K562 (cell line): ENCODE results near the gene ZBTB7A. TPM values are rescaled to one million over a fixed set of nuclear protein-coding genes. Genes with fewer than 3 reads are reported as not detected.

Source experiments
- ATAC-seq: fragments of 200-7000 bp; cut with Tn5 transposase; 3 replicates; pipeline ENCODE4 v1.9.1; 2020; ENCODE audit warnings: moderate library complexity
- BruUV-seq: library from RNA; stranded (reverse); fragments of 400-500 nt; replicated peaks from 2 replicates; lab custom pipeline; 2021; lab: Mats Ljungman, UMichigan
- CTCF ChIA-PET: fragments of 300-600 bp; formaldehyde crosslinking; extraction: SDS; loops from one replicate; lab custom pipeline; 2021; ENCODE audit warnings: low intra/inter-chr PET ratio; lab: Yijun Ruan, JAX
- POLR2A ChIA-PET: fragments of 300-600, 350-650 bp; sonication (Branson Sonifier 250); formaldehyde crosslinking; extraction: SDS; loops from one replicate; lab custom pipeline; 2021; ENCODE audit warnings: antibody characterized with exemption, inconsistent platforms; lab: Yijun Ruan, JAX
- DNase-seq, 4 experiments: peaks; one replicate each; pipeline versions ENCODE4 v3.0.0 to v3.0.0-alpha.2; 2011 to 2018; ENCODE audit warnings: low spot score in 3 of 4, mixed read lengths in 3 of 4; ENCODE audit errors: extremely low read depth in 1 of 4
- FAIRE-seq: peaks from 2 replicates; lab custom pipeline; 2011; peaks lifted over from hg19 to GRCh38; lab: Jason Lieb, UNC
- H2AFZ ChIP-seq: 2 replicates; pipeline ENCODE4 v1.6.0; 2011; ENCODE audit warnings: low read depth, low read length, control low read depth, inconsistent platforms
- H3K27ac ChIP-seq: fragments of 200-600 bp; 3 replicates; pipeline ENCODE4 v1.8.0; 2011; ENCODE audit warnings: low read depth, mild to moderate bottlenecking, control low read depth, inconsistent platforms, low read length, moderate library complexity, mixed read lengths; ENCODE audit errors: extremely low read depth
- H3K27me3 ChIP-seq, 2 experiments: fragments of 300-600 bp in 1 of 2; 2 replicates in 1 of 2; 3 replicates in 1 of 2; pipeline versions ENCODE4 v1.6.0 to v1.8.0; 2011; ENCODE audit warnings: inconsistent platforms in 2 of 2, low read length in 2 of 2, mild to moderate bottlenecking in 1 of 2, mixed read lengths in 1 of 2, moderate library complexity in 1 of 2; ENCODE audit not compliant: control insufficient read depth in 2 of 2, insufficient read depth in 2 of 2
- H3K36me3 ChIP-seq: fragments of 300-600 bp; 3 replicates; pipeline ENCODE4 v1.8.0; 2011; ENCODE audit warnings: mild to moderate bottlenecking, low read length, inconsistent platforms; ENCODE audit not compliant: control insufficient read depth, insufficient read depth
- H3K4me1 ChIP-seq, 2 experiments: fragments of 200-600 bp in 1 of 2; replicated peaks in 1 of 2; 2 replicates in 1 of 2; 3 replicates in 1 of 2; pipeline versions ENCODE4 v1.5.1 to v1.8.0; 2011; ENCODE audit warnings: inconsistent platforms in 2 of 2, low read length in 2 of 2, mild to moderate bottlenecking in 1 of 2, mixed read lengths in 1 of 2, moderate library complexity in 1 of 2; ENCODE audit not compliant: control insufficient read depth in 2 of 2, insufficient read depth in 2 of 2
- H3K4me2 ChIP-seq: 2 replicates; pipeline ENCODE4 v1.6.1; 2011; ENCODE audit warnings: low read length, control low read depth, inconsistent platforms, mixed read lengths; ENCODE audit not compliant: insufficient read depth
- H3K4me3 ChIP-seq: fragments of 200-600 bp; sonication (generic), shearing (Covaris generic); 2 replicates; pipeline ENCODE4 v1.5.1; 2016; ENCODE audit warnings: control low read depth, inconsistent platforms
- H3K79me2 ChIP-seq: fragments of 200-600 bp; 3 replicates; pipeline ENCODE4 v1.8.0; 2011; ENCODE audit warnings: low read length, inconsistent platforms; ENCODE audit not compliant: control insufficient read depth, insufficient read depth
- H3K9ac ChIP-seq, 2 experiments: 2 replicates each; pipeline versions ENCODE4 v1.6.0 to v1.6.1; 2011; ENCODE audit warnings: low read depth in 2 of 2, low read length in 2 of 2, control low read depth in 1 of 2, inconsistent platforms in 1 of 2, mild to moderate bottlenecking in 1 of 2, mixed read lengths in 1 of 2; ENCODE audit not compliant: insufficient read depth in 1 of 2
- H3K9me1 ChIP-seq: one replicate; pipeline ENCODE4 v1.6.0; 2011; ENCODE audit warnings: inconsistent platforms, mild to moderate bottlenecking, low read length, moderate library complexity; ENCODE audit not compliant: control insufficient read depth, insufficient read depth
- H3K9me3 ChIP-seq: replicated peaks from 2 replicates; pipeline ENCODE4 v1.5.1; 2011; ENCODE audit warnings: low read depth, low read length, inconsistent platforms; ENCODE audit not compliant: control insufficient read depth, insufficient read depth
- H4K20me1 ChIP-seq: replicated peaks from 2 replicates; pipeline ENCODE4 v1.6.1; 2011; ENCODE audit warnings: low read length, inconsistent platforms, mixed read lengths; ENCODE audit not compliant: control insufficient read depth, insufficient read depth
- MAFF ChIP-seq: IDR thresholded peaks from 2 replicates; pipeline ENCODE4 v1.6.1; 2012; ENCODE audit warnings: low read length, improper control_type of control experiment
- MEF2A ChIP-seq: IDR thresholded peaks from 2 replicates; pipeline ENCODE4 v1.6.1; 2011; ENCODE audit warnings: low read depth, mild to moderate bottlenecking, low read length, moderate library complexity; ENCODE audit not compliant: control insufficient read depth
- POLR2G ChIP-seq: fragments of 200-400 bp; formaldehyde crosslinking; IDR thresholded peaks from 2 replicates; pipeline ENCODE4 v1.6.1; 2017; ENCODE audit warnings: low read depth, mild to moderate bottlenecking, antibody characterized with exemption, low read length, moderate library complexity
- ZC3H4 ChIP-seq: sonication (generic); formaldehyde crosslinking; IDR thresholded peaks from 2 replicates; pipeline ENCODE4 v1.9.0; 2021; ENCODE audit warnings: missing genetic modification reagents, borderline replicate concordance
- ZNF384 ChIP-seq: IDR thresholded peaks from 2 replicates; pipeline ENCODE4 v1.6.1; 2012; ENCODE audit warnings: low read depth, low read length, improper control_type of control experiment
- ZNF57 ChIP-seq: fragments of 450-650 bp; formaldehyde crosslinking; IDR thresholded peaks from 2 replicates; pipeline ENCODE4 v1.4.0; 2020; ENCODE audit warnings: mild to moderate bottlenecking, moderate library complexity
- WGBS: fragments of 100-300 bp; shearing (Covaris generic); methylation state at CpG from one replicate; pipeline ENCODE4 v1.1.6; 2016; ENCODE audit warnings: low coverage, mixed read lengths; ENCODE audit not compliant: insufficient coverage; ENCODE audit errors: missing lambda C conversion rate; 5-methylcytosine and 5-hydroxymethylcytosine counted together
- in situ Hi-C: fragments of 300-500 bp; cut with MboI; formaldehyde crosslinking; loops from 4 replicates; pipeline ENCODE4 v1.15.0; 2018; ENCODE audit warnings: inconsistent platforms, mixed read lengths
- intact Hi-C: fragments of 100-400 bp; cut with micrococcal nuclease; formaldehyde crosslinking; loops from 2 replicates; pipeline ENCODE4 v1.14.2; 2022
- polyA plus RNA-seq, 8 experiments: library from polyadenylated mRNA; depleted of rRNA in 4 of 8; stranded (reverse) in 5 of 8; unstranded in 3 of 8; fragments of >200 nt; fragmentation: Nextera tagmentation in 2 of 8; fragmentation: Illumina TruSeq in 1 of 8; extraction: Ambion mirVana in 2 of 8; extraction: Trizol in 1 of 8; gene quantifications; 2 replicates each; pipeline versions ENCODE4 v1.2.1 to v1.2.3, GENCODE V29; 2011 to 2014; ENCODE audit warnings: inconsistent platforms in 1 of 8, missing spikeins in 1 of 8
- total RNA-seq, 7 experiments: library from RNA; depleted of rRNA in 6 of 7; stranded (reverse); fragments of >200 nt in 6 of 7; fragmentation: Illumina TruSeq in 2 of 7; extraction: Trizol in 2 of 7; gene quantifications; 2 replicates each; pipeline versions ENCODE4 v1.2.1 to v1.2.3, GENCODE V29; 2011 to 2021; ENCODE audit warnings: low replicate concordance in 1 of 7
- TF ChIP-seq, protein P1 (sequence below), 2 experiments: fragments of 450-650 bp; IDR thresholded peaks; 2 replicates each; pipeline ENCODE4 v1.6.1; 2016
- TF ChIP-seq, protein P2 (sequence below), 2 experiments: fragments of 150-350 bp in 1 of 2; IDR thresholded peaks; 2 replicates each; pipeline ENCODE4 v1.6.1; 2012 to 2016; ENCODE audit warnings: low read depth in 2 of 2, low read length in 2 of 2, mild to moderate bottlenecking in 1 of 2, moderate library complexity in 1 of 2

Gene ZBTB7A
- total and polyA plus RNA-seq, 9 of the 15 experiments (the other 6 are each of a cell fraction or from before 2014, with no cell fraction given), result 0.11 to 34.0 (median 4.6) TPM

GRCh38 chr19:4016903-4017638 is 49.6 kb downstream of the ZBTB7A start:
- Histone ChIP-seq H3K27me3 (no peaks in the 10 kb centered on the region), H3K9ac (no peak overlapping the region; a peak in 1 of 4 replicates), H3K4me2 (no peak overlapping the region), H3K36me3 (peaks cover 59% of the 10 kb centered on the region; the same call in 1 of the 3 replicates), H3K4me1 (peaks cover 0 to 63% of the 10 kb centered on the region in 2 experiments; a peak in 2 of 5 replicates), H3K9me1 (no peaks in the 10 kb centered on the region), H2AFZ (no peak overlapping the region), H4K20me1 (peaks cover 27% of the 10 kb centered on the region; the same call in 1 of the 2 replicates), H3K79me2 (peaks cover 29% of the 10 kb centered on the region), H3K4me3 (no peak overlapping the region), H3K9me3 (no peaks in the 10 kb centered on the region), H3K27ac (no peak overlapping the region)
- CTCF ChIA-PET, result no interaction called here
- no peak for DNase-seq
- intact Hi-C loops, result no loop called here
- ATAC-seq, result no peak
- in situ Hi-C loops, result no loop called here
- 97% methylated on average over 12 of the region's 15 CpGs for WGBS
- BruUV-seq, result no TSS peak
- TF ChIP-seq MEF2A (no peak), MAFF (no peak), ZNF57 (CRISPR knock-in tag) (no peak), POLR2G (0 out of 2 replicates have a peak, but pooled peaks have one; percentile 20), ZNF384 (no peak), ZC3H4 (no peak)
- TF ChIP-seq, protein P1, sequence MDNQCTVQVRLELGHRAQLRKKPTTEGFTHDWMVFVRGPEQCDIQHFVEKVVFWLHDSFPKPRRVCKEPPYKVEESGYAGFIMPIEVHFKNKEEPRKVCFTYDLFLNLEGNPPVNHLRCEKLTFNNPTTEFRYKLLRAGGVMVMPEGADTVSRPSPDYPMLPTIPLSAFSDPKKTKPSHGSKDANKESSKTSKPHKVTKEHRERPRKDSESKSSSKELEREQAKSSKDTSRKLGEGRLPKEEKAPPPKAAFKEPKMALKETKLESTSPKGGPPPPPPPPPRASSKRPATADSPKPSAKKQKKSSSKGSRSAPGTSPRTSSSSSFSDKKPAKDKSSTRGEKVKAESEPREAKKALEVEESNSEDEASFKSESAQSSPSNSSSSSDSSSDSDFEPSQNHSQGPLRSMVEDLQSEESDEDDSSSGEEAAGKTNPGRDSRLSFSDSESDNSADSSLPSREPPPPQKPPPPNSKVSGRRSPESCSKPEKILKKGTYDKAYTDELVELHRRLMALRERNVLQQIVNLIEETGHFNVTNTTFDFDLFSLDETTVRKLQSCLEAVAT (IDR thresholded peaks at IDR 0.05), result no peak
- TF ChIP-seq, protein P2, sequence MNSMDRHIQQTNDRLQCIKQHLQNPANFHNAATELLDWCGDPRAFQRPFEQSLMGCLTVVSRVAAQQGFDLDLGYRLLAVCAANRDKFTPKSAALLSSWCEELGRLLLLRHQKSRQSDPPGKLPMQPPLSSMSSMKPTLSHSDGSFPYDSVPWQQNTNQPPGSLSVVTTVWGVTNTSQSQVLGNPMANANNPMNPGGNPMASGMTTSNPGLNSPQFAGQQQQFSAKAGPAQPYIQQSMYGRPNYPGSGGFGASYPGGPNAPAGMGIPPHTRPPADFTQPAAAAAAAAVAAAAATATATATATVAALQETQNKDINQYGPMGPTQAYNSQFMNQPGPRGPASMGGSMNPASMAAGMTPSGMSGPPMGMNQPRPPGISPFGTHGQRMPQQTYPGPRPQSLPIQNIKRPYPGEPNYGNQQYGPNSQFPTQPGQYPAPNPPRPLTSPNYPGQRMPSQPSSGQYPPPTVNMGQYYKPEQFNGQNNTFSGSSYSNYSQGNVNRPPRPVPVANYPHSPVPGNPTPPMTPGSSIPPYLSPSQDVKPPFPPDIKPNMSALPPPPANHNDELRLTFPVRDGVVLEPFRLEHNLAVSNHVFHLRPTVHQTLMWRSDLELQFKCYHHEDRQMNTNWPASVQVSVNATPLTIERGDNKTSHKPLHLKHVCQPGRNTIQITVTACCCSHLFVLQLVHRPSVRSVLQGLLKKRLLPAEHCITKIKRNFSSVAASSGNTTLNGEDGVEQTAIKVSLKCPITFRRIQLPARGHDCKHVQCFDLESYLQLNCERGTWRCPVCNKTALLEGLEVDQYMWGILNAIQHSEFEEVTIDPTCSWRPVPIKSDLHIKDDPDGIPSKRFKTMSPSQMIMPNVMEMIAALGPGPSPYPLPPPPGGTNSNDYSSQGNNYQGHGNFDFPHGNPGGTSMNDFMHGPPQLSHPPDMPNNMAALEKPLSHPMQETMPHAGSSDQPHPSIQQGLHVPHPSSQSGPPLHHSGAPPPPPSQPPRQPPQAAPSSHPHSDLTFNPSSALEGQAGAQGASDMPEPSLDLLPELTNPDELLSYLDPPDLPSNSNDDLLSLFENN (IDR thresholded peaks at IDR 0.05; ENCODE audit: low read depth in 2 of 2, low read length in 2 of 2), result no peak
- no peak for FAIRE-seq
- POLR2A ChIA-PET, result interaction anchor here (0.5 to 0.9 kb wide), 2 partner anchors 10 to 408 kb away, joined by 3 to 5 read pairs; partner anchors contain the start of gene PIAS4
